NB4 (cell line): ENCODE measurements around the gene VASN.

Experiments
- DNase-seq: peaks from one replicate; pipeline ENCODE4 v3.0.0; 2010; ENCODE audit warnings: low read depth
- H3K4me3 ChIP-seq: one replicate; pipeline ENCODE4 v1.5.1; 2011; ENCODE audit warnings: mild to moderate bottlenecking, low read depth, low read length, moderate library complexity
- MYC ChIP-seq: IDR thresholded peaks from 2 replicates; pipeline ENCODE4 v1.6.1; 2011; ENCODE audit warnings: low read depth, low read length
- POLR2A ChIP-seq: IDR thresholded peaks from 2 replicates; pipeline ENCODE4 v1.6.1; 2011; ENCODE audit warnings: mild to moderate bottlenecking; ENCODE audit not compliant: insufficient read length; ENCODE audit errors: extremely low read depth
- TF ChIP-seq, protein P1 (sequence below): IDR thresholded peaks from 2 replicates; pipeline ENCODE4 v1.6.1; 2011; ENCODE audit warnings: low read depth, low read length
- TF ChIP-seq, protein P2 (sequence below): IDR thresholded peaks from one replicate; pipeline ENCODE4 v1.5.1; 2012; ENCODE audit warnings: low read depth, low read length

VASN gene

DNA sequence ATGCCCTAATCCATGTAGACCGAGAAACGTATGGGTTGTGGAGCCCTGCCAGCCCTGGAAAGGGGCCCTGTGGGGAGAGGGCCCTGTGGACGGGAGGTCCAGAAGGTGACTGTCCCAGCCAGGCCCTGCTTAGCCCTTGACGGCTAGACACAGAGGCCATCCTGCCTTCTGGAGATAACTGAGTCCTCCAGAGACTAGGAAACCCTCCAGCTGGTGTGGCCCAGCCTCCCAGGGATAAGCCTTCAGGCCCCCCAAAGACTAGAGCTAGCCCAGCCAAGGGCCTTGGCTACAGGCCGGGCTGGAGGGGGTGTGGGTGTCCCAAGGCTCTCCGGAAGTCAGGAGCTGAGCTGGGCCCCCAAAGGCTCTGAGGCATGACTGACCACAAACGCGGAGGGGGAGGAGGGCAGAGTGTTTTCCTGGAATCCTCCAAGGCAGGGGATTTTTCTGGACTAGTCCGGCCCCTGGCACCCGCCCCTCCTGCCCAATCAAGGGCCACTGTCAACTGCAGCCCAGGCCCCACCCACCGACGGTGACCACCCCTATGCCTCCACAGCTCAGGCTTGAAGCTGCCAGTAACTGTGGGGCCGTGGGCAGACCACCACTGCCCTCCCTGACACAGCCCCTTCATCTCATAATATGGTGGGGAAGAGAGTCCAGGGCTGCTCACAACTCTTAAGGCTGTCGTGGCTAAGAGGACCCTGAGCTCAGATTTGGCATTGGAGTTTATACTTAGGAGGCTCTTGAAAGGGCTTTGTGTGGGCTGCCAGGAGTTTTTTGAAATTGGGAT is 885 bp upstream of the VASN start:
- no peak for DNase-seq
- H3K4me3 ChIP-seq = no peak overlapping the region

DNA sequence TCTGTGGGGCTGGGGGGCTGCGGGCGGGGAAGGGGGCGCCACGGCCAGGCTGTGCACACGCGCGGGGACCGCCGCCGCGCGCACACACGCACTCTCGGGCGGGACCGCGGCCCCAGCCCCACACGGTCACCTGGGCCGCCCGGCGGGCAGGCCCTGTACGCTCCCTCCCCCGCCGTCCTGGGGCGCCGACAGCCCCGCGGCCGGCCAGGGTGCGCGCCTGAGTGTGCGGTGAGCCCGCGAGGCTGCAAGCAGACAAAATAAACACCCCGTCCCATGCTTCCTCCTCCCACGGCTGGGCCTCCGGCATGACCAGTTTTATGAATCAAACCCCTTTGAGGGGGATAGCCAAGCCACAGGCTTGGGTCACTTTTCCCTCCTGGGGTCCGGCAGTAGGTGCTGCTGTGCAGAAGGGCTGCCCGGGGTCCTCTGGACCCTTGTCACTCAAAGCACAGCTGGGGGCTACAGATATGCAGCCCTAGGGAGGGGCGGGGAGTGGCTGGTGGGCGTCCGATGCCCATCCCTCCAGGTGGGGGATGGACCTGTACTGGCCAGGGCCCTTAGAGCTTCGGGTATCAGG is 441 bp downstream of the VASN start:
- TF ChIP-seq, protein P1, sequence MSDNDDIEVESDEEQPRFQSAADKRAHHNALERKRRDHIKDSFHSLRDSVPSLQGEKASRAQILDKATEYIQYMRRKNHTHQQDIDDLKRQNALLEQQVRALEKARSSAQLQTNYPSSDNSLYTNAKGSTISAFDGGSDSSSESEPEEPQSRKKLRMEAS = no peak
- TF ChIP-seq POLR2A = no peak
- TF ChIP-seq, protein P2, sequence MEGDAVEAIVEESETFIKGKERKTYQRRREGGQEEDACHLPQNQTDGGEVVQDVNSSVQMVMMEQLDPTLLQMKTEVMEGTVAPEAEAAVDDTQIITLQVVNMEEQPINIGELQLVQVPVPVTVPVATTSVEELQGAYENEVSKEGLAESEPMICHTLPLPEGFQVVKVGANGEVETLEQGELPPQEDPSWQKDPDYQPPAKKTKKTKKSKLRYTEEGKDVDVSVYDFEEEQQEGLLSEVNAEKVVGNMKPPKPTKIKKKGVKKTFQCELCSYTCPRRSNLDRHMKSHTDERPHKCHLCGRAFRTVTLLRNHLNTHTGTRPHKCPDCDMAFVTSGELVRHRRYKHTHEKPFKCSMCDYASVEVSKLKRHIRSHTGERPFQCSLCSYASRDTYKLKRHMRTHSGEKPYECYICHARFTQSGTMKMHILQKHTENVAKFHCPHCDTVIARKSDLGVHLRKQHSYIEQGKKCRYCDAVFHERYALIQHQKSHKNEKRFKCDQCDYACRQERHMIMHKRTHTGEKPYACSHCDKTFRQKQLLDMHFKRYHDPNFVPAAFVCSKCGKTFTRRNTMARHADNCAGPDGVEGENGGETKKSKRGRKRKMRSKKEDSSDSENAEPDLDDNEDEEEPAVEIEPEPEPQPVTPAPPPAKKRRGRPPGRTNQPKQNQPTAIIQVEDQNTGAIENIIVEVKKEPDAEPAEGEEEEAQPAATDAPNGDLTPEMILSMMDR = no peak
- TF ChIP-seq MYC = no peak
- H3K4me3 ChIP-seq = peak overlapping the region; percentile 46
- peak; percentile 66 for DNase-seq

More for the DNA sequence above, 885 bp upstream of the VASN start:
- TF ChIP-seq POLR2A (no peak), MYC (no peak)
- TF ChIP-seq, protein P1 = no peak
- TF ChIP-seq, protein P2 = no peak

DNA sequence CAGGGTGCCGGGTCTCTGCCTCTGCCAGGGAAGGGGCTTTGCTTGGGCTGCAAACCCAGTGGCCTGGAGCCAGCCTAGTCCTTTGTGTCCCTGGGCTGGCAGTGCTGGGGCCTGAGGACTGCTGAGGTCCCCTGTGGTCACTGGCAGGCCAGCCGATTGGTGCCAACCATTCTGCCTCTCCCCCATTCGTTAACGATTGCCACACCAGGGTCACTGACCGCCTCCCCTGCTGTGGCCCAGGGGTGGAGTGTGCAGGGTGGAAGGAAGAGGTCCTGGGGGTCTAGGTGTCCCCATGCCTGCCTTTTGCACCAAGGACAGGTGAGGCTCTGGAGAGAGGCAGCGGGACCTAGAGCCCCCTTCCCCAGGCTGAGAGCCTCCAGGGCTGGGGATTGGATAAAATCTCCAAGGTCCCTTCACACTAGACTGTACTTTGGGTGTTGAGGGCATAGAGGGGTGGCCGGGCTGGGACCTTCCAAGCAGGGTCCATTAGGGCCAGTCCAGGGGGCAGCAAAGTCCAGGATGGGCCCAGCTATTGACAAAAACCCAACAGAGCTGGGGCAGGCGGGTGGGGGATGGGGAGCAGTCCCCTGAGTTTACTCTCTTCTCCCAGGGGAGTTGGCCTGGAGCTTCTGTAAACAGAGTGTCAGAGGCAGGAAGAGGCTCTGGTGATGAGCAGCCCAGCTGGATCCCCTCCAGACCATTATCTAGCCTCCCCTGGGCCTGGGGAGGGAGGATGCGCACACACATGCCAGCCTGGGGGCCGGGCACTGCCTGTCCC is 1.1 kb downstream of the VASN start:
- peak; percentile 73 for DNase-seq
- TF ChIP-seq MYC (no peak), POLR2A (no peak)
- TF ChIP-seq, protein P1 = no peak
- H3K4me3 ChIP-seq = peak overlapping the region; percentile 46

DNA sequence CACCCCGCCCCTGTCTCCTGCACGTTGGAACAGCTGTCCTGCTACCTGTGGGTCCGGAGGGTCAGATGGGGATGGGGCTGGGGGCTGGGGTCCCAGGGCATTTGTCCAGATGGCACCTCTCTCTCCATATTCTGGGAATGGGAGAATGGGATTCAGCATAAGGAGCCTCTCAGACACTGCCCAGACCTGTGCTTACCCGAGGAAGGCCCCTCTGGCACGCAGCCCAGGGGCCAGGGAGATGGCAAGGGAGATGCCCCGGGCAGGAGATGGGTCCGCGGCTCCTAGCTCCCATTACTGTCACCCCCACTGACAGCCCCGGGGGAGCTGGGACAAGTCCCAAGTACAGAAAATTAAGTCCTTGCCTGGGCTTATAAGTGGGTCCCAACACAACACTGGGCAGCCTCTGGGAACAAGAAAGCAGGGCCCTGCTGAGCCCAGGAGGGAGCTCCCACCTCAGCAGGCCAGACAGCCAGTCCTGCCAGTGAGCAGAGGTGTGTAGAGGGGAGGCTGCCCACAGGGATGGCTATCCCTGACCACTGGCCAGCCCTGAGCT is 1.8 kb downstream of the VASN start:
- DNase-seq = no peak
- H3K4me3 ChIP-seq = no peak overlapping the region

DNA sequence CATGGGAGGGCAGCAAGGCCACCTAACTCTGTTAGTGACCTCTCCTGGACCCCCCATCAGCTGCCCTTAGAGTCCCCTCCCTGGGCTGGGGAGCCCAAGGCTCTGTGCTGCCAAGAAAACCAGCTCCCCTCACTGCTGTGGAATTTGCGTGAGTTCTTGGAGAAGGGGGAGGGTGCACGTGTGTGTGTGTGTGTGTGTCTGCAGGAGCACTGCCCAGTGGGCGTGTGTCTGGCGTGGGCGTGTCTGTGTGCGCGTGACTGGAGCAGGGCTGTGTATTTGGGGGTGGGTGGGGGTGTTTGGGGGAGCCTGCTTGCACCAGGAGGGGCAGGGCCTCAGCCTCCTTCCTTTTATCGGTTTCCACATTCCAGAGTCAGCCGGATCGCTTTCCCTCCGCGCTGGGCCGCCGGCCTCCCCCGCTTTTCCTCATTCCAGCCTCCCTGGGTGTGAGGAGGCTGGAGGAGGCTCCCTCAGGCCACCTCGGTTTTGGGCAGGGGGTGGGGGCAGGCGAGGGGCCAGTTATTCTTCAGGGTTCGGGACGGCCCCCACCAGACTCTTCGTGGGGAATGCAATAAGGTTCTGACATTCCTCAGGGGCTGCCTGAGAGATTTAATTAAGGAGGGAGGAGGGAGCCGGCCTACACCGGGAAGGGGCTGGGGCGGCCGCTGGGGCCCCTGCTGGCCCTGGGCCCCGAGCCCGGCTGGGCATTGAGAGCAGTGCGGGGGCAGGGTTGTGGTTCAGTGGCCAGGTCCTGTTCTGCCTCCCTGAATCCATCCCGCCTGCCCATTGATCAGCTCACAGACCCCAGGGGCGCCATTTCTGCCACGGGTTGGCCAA is 2.5 kb downstream of the VASN start:
- TF ChIP-seq POLR2A (no peak), MYC (no peak)
- TF ChIP-seq, protein P2 = no peak
- TF ChIP-seq, protein P1 = no peak
- H3K4me3 ChIP-seq = no peak overlapping the region
- DNase-seq = no peak

More for the DNA sequence above, 1.8 kb downstream of the VASN start:
- TF ChIP-seq, protein P2 = no peak
- TF ChIP-seq MYC (no peak), POLR2A (no peak)
- TF ChIP-seq, protein P1 = no peak
